ENCODE measurements around the gene MAEA. TPM values are rescaled to one million over a fixed set of nuclear protein-coding genes. Genes with fewer than 3 reads are reported as not detected.

MAEA gene
- total RNA-seq, 1 donor = 54.8 TPM

DNA sequence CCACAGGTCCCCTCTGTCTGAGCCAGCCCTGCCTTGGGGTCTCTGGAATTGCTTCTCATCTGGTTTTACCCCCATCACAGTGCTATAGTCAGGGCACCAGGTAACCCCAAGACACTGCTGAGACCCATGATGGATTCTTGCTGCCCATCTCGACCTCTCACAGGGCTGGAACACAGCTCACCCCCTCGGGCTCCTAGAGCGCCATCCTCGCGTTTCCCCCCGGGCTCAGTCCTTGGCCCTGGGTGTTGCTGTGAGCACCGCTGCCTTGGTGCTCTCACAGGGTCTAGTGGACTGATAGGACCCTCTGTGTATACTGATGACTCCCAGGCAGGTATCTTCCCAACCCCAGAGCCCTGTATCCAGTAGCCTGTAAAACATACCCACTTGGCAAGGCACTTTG lies 8.8 kb downstream of the MAEA start:
- H3K4me3 ChIP-seq (ENCODE audit: low read depth, low read length) = no peak overlapping the region
- no peak for DNase-seq (ENCODE audit: low read depth)
- TF ChIP-seq, protein P1, sequence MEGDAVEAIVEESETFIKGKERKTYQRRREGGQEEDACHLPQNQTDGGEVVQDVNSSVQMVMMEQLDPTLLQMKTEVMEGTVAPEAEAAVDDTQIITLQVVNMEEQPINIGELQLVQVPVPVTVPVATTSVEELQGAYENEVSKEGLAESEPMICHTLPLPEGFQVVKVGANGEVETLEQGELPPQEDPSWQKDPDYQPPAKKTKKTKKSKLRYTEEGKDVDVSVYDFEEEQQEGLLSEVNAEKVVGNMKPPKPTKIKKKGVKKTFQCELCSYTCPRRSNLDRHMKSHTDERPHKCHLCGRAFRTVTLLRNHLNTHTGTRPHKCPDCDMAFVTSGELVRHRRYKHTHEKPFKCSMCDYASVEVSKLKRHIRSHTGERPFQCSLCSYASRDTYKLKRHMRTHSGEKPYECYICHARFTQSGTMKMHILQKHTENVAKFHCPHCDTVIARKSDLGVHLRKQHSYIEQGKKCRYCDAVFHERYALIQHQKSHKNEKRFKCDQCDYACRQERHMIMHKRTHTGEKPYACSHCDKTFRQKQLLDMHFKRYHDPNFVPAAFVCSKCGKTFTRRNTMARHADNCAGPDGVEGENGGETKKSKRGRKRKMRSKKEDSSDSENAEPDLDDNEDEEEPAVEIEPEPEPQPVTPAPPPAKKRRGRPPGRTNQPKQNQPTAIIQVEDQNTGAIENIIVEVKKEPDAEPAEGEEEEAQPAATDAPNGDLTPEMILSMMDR (IDR thresholded peaks at IDR 0.05; ENCODE audit: insufficient read depth, low read length) = no peak

DNA sequence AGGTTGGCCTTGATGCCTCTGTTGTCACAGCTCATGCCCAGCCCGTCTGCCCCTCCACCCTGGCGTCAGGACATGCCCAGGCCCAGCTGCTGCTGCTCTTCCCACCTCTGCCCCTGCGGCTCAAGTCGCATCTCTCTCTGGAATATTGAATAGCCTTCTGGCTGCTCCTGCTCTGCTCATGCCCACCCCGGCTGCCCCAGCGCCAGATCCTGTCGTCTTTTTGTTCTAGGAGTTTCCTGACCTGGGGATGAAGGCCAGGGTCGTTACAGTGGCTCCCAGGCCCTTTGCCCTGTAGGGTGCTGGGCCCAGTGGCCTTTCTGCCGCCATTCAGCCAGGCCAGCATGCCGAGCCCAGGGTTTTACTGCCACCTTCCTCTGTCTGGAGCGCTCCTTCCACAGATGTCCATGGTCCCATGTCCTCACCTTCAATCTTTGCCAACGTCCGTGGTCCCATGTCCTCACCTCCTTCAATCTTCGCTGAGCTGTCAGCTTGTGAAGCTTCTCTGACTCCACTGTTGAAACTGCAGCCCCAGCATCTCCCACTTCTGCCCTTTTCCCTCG lies 9.7 kb downstream of the MAEA start:
- DNase-seq (ENCODE audit: low read depth) = no peak
- TF ChIP-seq, protein P1 (IDR thresholded peaks at IDR 0.05; ENCODE audit: insufficient read depth, low read length) = no peak
- H3K4me3 ChIP-seq (ENCODE audit: low read depth, low read length) = no peak overlapping the region

DNA sequence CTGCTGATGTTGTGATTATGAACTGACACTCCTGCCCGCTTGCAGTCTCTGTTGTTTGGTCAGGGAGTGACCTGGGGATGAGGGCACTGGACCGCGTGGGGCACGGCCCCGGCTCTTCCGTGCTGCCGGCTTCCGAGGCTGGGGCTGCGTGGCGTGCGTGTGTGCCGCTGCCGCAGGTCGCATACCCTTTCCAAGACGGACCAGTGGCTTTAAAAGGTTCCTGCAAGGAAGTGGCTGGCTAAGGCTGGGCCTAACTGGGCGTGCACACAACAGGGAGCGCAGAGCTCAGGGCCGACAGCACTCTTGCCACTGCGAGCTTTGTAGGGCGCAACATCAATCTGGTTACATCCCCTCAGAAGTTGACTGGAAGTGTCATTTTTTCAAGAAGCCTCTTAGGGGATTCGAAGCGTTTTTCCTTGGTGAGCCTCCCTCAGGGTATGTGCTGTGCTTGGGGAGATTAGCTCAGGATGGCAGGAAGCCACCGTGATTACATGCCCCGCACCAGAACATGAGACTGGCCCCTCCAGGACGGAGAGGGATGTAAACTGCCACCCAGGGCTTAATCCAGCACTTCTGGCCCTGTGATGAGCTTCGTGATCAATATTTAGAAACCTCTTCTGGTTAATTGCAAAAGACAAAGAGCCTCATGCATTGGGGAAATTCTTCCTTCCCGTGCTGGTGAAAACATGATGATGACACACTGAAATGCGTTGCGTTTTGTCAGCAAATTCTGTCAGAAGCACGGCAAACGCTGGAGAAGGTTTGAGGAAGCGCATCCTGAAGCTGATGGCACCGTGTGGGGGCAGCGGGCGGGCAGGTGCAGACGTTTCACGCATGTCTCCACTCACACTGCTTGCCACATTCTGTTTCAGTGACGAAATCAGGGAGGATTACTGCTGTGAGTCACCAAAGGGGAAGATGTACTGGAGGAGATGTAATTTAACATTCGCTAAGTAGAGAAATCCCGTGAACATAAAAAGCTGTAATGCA lies 11.1 kb downstream of the MAEA start:
- TF ChIP-seq, protein P1 (IDR thresholded peaks at IDR 0.05; ENCODE audit: insufficient read depth, low read length) = no peak
- peak; percentile 9 for DNase-seq (ENCODE audit: low read depth)

DNA sequence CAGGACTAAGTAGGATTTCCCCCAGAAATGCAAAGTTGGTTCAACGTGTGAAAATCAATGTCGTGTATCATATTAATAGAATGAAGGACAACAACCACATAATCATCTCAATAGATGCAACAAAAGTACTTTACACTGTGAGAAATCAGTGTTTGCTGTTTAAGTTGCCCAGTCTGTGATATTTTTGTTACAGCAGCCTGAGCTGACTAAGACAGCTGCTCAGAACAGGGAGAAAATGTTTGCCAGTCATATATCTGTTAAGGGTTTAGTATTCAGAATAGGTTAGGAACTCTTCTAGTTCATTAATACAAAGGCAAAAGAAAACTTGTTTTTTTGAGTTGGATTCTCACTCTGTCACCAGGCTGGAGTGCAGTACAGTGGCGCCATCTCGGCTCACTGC lies 12.5 kb downstream of the MAEA start:
- TF ChIP-seq, protein P1 (IDR thresholded peaks at IDR 0.05; ENCODE audit: insufficient read depth, low read length) = no peak
- no peak for DNase-seq (ENCODE audit: low read depth)
- no peak overlapping the region for H3K4me3 ChIP-seq (ENCODE audit: low read depth, low read length)

More for the DNA sequence above, 11.1 kb downstream of the MAEA start:
- H3K4me3 ChIP-seq (ENCODE audit: low read depth, low read length) = no peak overlapping the region

DNA sequence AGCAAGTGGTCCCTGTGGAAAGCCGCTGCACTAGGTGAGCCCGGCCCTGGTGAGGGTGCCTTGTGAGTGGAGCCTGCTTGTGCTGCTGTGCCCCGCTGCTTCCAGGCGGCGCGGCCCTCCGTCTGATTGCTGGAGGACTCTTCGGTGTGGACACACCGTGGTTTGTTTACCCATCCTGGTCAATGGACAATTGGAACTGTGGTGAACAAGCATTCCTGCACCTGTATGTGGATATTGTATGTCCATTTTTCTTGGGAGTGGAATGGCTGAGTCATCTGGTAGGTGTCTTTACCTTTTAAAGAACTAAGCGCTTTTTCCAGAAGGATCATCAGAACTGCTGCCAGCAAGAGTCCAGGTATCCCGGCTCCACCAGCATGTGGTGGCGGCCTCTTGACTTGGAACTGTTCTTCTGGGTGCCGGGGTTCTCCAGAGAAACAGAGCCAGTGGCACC lies 15.6 kb downstream of the MAEA start:
- no peak overlapping the region for H3K4me3 ChIP-seq (ENCODE audit: low read depth, low read length)
- DNase-seq (ENCODE audit: low read depth) = no peak
- TF ChIP-seq, protein P1 (IDR thresholded peaks at IDR 0.05; ENCODE audit: insufficient read depth, low read length) = no peak

DNA sequence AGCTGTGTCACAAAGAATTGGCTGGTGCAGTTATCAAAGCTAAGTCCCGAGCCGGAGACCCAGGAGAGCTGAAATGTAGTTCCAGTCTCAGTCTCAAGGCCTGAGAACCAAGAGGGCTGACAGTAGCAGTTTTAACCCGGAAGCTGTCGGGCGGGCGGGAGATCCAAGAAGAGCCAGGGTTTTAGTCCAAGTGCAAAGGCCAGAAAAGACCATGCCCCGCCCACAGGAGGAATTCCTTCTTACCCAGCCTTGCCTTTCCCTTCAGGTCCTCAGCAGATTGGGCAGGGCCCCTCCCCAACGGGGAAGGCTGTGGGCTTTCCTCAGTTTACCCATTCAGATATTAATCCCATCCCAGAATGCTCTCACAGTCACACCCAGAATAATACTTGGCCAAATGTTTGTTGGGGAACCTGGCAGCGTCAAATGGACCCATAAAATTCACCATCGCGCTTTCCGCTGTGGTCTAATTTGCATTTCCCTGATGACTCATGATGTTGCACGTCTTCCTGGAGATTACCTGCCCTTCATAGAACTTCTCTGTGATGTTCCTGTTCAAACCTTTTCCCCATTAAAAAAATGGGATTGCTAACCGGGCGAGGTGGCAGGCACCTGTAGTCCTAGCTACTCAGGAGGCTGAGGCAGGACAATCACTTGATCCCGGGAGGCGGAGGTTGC lies 16.2 kb downstream of the MAEA start:
- TF ChIP-seq, protein P1 (IDR thresholded peaks at IDR 0.05; ENCODE audit: insufficient read depth, low read length) = no peak
- H3K4me3 ChIP-seq (ENCODE audit: low read depth, low read length) = no peak overlapping the region
- DNase-seq (ENCODE audit: low read depth) = no peak

Data from fibroblast of the aortic adventitia (primary cell).